Neural cell (in vitro differentiated cells): Measurements from ENCODE around the gene KDF1. TPM values are rescaled to one million over a fixed set of nuclear protein-coding genes. Genes with fewer than 3 reads are reported as not detected.

Experiments
- H2AFZ ChIP-seq: fragments of 200-600, 300-800 bp; sonication (generic), shearing (Covaris generic); 2 replicates; pipeline ENCODE4 v1.6.0; 2014; ENCODE audit warnings: low read depth, mild to moderate bottlenecking, antibody characterized with exemption, low read length, moderate library complexity
- H3F3A ChIP-seq: fragments of 200-600 bp; shearing (Covaris generic); 2 replicates; pipeline ENCODE4 v1.6.1; 2016; ENCODE audit warnings: mild to moderate bottlenecking, moderate library complexity, mixed read lengths, antibody characterized with exemption, low read length; ENCODE audit not compliant: insufficient read depth, poor library complexity, severe bottlenecking
- H3K27ac ChIP-seq: fragments of 200-600, 300-800 bp; sonication (generic), shearing (Covaris generic); 2 replicates; pipeline ENCODE4 v1.5.1; 2014; ENCODE audit warnings: mild to moderate bottlenecking, low read length, moderate library complexity
- H3K27me3 ChIP-seq: fragments of 300-800, 200-600 bp; sonication (generic), shearing (Covaris generic); 2 replicates; pipeline ENCODE4 v1.6.0; 2014; ENCODE audit warnings: mild to moderate bottlenecking, low read depth, low read length, moderate library complexity; ENCODE audit not compliant: insufficient read depth
- H3K36me3 ChIP-seq: fragments of 300-800, 200-600 bp; sonication (generic), shearing (Covaris generic); 2 replicates; pipeline ENCODE4 v1.5.1; 2014; ENCODE audit warnings: mild to moderate bottlenecking, antibody characterized with exemption, low read length, moderate library complexity; ENCODE audit not compliant: insufficient read depth
- H3K4me2 ChIP-seq: fragments of 300-800, 200-600 bp; sonication (generic), shearing (Covaris generic); 2 replicates; pipeline ENCODE4 v1.6.0; 2014; ENCODE audit warnings: mild to moderate bottlenecking, low read length
- H3K4me3 ChIP-seq: fragments of 300-800, 200-600 bp; sonication (generic), shearing (Covaris generic); 2 replicates; pipeline ENCODE4 v1.5.1; 2014; ENCODE audit warnings: mild to moderate bottlenecking, low read length, moderate library complexity
- H3K79me2 ChIP-seq: fragments of 200-600 bp; shearing (Covaris generic); replicated peaks from 2 replicates; pipeline ENCODE4 v1.6.0; 2014; ENCODE audit warnings: mild to moderate bottlenecking, low read length, moderate library complexity; ENCODE audit not compliant: insufficient read depth
- H3K9ac ChIP-seq: fragments of 300-800, 200-600 bp; sonication (generic), shearing (Covaris generic); 2 replicates; pipeline ENCODE4 v1.6.1; 2016; ENCODE audit warnings: mild to moderate bottlenecking, low read length, mixed read lengths
- H3K9me2 ChIP-seq: fragments of 200-600 bp; shearing (Covaris generic); 2 replicates; pipeline ENCODE4 v1.6.1; 2016; ENCODE audit warnings: mild to moderate bottlenecking, low read length, mixed read lengths; ENCODE audit not compliant: insufficient read depth
- H3K9me3 ChIP-seq: fragments of 200-600, 300-800 bp; sonication (generic), shearing (Covaris generic); 2 replicates; pipeline ENCODE4 v1.6.1; 2016; ENCODE audit warnings: mild to moderate bottlenecking, mixed run types, low read length, moderate library complexity, mixed read lengths
- H4K20me1 ChIP-seq: fragments of 200-600 bp; shearing (Covaris generic); 2 replicates; pipeline ENCODE4 v1.6.1; 2016; ENCODE audit warnings: mild to moderate bottlenecking, mixed run types; ENCODE audit not compliant: insufficient read depth
- EP300 ChIP-seq: fragments of 450-650 bp; conservative IDR thresholded peaks from 2 replicates; pipeline ENCODE4 v1.6.1; 2014; ENCODE audit warnings: antibody characterized with exemption, mild to moderate bottlenecking, moderate library complexity; ENCODE audit not compliant: poor library complexity, severe bottlenecking
- EZH2 ChIP-seq: fragments of 200-600, 300-800 bp; shearing (Covaris generic), sonication (generic); IDR thresholded peaks from 2 replicates; pipeline ENCODE4 v1.6.1; 2014; ENCODE audit warnings: antibody characterized with exemption, low read length, borderline replicate concordance, mild to moderate bottlenecking; ENCODE audit not compliant: insufficient read depth, poor library complexity, severe bottlenecking
- MXI1 ChIP-seq: fragments of 450-650 bp; conservative IDR thresholded peaks from 2 replicates; pipeline ENCODE4 v1.6.1; 2014; ENCODE audit warnings: antibody characterized with exemption, mild to moderate bottlenecking; ENCODE audit not compliant: poor library complexity, severe bottlenecking
- POLR2AphosphoS5 ChIP-seq: IDR thresholded peaks from 2 replicates; pipeline ENCODE4 v1.6.1; 2012
- RAD21 ChIP-seq: fragments of 450-650 bp; conservative IDR thresholded peaks from 2 replicates; pipeline ENCODE4 v1.6.1; 2014; ENCODE audit warnings: antibody characterized with exemption, mild to moderate bottlenecking, moderate library complexity
- SMC3 ChIP-seq: fragments of 450-650 bp; conservative IDR thresholded peaks from 2 replicates; pipeline ENCODE4 v1.6.1; 2014; ENCODE audit warnings: antibody characterized with exemption, mild to moderate bottlenecking, moderate library complexity; ENCODE audit not compliant: poor library complexity
- TAF1 ChIP-seq: IDR thresholded peaks from 2 replicates; pipeline ENCODE4 v1.6.1; 2012; ENCODE audit warnings: low read depth
- polyA plus RNA-seq: library from polyadenylated mRNA; depleted of rRNA; stranded (reverse); fragments of >200 nt; gene quantifications from 2 replicates; pipeline ENCODE4 v1.2.3, GENCODE V29; 2014
- TF ChIP-seq, protein P1 (sequence below): fragments of 450-650 bp; IDR thresholded peaks from 2 replicates; pipeline ENCODE4 v1.5.1; 2014; ENCODE audit warnings: antibody characterized with exemption, mild to moderate bottlenecking, moderate library complexity; ENCODE audit not compliant: poor library complexity, severe bottlenecking
- TF ChIP-seq, protein P2 (sequence below): IDR thresholded peaks from 2 replicates; pipeline ENCODE4 v1.6.1; 2012; ENCODE audit warnings: borderline replicate concordance

Gene KDF1
- polyA plus RNA-seq, 1 donor from 2014 or later, result not detected

DNA sequence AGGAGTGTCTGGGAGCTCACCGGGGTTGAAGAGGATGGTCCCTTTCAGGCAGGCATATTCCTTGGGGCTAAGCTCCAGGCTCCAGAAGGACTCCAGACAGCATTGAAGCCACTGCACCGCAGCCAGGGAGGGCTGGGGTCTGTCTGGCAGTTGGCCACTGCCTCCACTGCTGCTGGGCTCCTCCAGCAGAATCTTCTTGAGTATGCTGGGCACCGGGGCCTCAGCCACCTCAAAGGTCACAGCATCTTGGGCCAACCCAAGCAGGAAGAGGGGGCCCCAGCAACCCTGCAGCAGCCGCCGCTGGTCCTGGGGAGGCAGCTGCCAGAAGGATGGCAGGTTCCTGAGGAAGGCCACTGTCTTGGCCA, 46.9 kb downstream of the KDF1 start:
- TF ChIP-seq EZH2 (no peak), TAF1 (no peak), EP300 (no peak), SMC3 (no peak), POLR2AphosphoS5 (no peak), RAD21 (no peak), MXI1 (no peak)
- TF ChIP-seq, protein P1, sequence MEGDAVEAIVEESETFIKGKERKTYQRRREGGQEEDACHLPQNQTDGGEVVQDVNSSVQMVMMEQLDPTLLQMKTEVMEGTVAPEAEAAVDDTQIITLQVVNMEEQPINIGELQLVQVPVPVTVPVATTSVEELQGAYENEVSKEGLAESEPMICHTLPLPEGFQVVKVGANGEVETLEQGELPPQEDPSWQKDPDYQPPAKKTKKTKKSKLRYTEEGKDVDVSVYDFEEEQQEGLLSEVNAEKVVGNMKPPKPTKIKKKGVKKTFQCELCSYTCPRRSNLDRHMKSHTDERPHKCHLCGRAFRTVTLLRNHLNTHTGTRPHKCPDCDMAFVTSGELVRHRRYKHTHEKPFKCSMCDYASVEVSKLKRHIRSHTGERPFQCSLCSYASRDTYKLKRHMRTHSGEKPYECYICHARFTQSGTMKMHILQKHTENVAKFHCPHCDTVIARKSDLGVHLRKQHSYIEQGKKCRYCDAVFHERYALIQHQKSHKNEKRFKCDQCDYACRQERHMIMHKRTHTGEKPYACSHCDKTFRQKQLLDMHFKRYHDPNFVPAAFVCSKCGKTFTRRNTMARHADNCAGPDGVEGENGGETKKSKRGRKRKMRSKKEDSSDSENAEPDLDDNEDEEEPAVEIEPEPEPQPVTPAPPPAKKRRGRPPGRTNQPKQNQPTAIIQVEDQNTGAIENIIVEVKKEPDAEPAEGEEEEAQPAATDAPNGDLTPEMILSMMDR, result no peak
- TF ChIP-seq, protein P2, sequence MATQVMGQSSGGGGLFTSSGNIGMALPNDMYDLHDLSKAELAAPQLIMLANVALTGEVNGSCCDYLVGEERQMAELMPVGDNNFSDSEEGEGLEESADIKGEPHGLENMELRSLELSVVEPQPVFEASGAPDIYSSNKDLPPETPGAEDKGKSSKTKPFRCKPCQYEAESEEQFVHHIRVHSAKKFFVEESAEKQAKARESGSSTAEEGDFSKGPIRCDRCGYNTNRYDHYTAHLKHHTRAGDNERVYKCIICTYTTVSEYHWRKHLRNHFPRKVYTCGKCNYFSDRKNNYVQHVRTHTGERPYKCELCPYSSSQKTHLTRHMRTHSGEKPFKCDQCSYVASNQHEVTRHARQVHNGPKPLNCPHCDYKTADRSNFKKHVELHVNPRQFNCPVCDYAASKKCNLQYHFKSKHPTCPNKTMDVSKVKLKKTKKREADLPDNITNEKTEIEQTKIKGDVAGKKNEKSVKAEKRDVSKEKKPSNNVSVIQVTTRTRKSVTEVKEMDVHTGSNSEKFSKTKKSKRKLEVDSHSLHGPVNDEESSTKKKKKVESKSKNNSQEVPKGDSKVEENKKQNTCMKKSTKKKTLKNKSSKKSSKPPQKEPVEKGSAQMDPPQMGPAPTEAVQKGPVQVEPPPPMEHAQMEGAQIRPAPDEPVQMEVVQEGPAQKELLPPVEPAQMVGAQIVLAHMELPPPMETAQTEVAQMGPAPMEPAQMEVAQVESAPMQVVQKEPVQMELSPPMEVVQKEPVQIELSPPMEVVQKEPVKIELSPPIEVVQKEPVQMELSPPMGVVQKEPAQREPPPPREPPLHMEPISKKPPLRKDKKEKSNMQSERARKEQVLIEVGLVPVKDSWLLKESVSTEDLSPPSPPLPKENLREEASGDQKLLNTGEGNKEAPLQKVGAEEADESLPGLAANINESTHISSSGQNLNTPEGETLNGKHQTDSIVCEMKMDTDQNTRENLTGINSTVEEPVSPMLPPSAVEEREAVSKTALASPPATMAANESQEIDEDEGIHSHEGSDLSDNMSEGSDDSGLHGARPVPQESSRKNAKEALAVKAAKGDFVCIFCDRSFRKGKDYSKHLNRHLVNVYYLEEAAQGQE, result no peak
- H3K9ac ChIP-seq, result no peak overlapping the region
- no peak overlapping the region for H3K4me2 ChIP-seq
- no peaks in the 10 kb centered on the region for H3K27me3 ChIP-seq
- no peaks in the 10 kb centered on the region for H3K9me2 ChIP-seq
- no peak overlapping the region for H2AFZ ChIP-seq
- H3F3A ChIP-seq, result no peaks in the 10 kb centered on the region
- H4K20me1 ChIP-seq, result no peaks in the 10 kb centered on the region
- no peak overlapping the region for H3K27ac ChIP-seq
- no peak overlapping the region for H3K4me3 ChIP-seq
- no peaks in the 10 kb centered on the region for H3K9me3 ChIP-seq
- H3K36me3 ChIP-seq, result no peaks in the 10 kb centered on the region
- H3K79me2 ChIP-seq, result no peaks in the 10 kb centered on the region

- H3K36me3 ChIP-seq, result no peaks in the 10 kb centered on the region
- no peaks in the 10 kb centered on the region for H3K79me2 ChIP-seq
- no peaks in the 10 kb centered on the region for H3K9me2 ChIP-seq
- no peaks in the 10 kb centered on the region for H4K20me1 ChIP-seq
- H2AFZ ChIP-seq, result no peak overlapping the region
- TF ChIP-seq, protein P1, result no peak
- TF ChIP-seq, protein P2, result no peak
- TF ChIP-seq MXI1 (no peak), SMC3 (no peak), TAF1 (no peak), EP300 (no peak), RAD21 (no peak)
- no peaks in the 10 kb centered on the region for H3K9me3 ChIP-seq
- no peaks in the 10 kb centered on the region for H3K27me3 ChIP-seq
- H3K4me3 ChIP-seq, result no peak overlapping the region
- no peak overlapping the region for H3K9ac ChIP-seq
- no peaks in the 10 kb centered on the region for H3F3A ChIP-seq
- no peak overlapping the region for H3K4me2 ChIP-seq
- H3K27ac ChIP-seq, result no peak overlapping the region
These were observed 48.1 kb downstream of the KDF1 start for GRCh38 chr1:26912147-26912490.
